ENCODE data around the gene GREM2. TPM values are rescaled to one million over a fixed set of nuclear protein-coding genes. Genes with fewer than 3 reads are reported as not detected.

Gene GREM2
- total and polyA plus RNA-seq, 2 donors (not counting 1 experiment from before 2014, with no cell fraction given), result not detected

DNA sequence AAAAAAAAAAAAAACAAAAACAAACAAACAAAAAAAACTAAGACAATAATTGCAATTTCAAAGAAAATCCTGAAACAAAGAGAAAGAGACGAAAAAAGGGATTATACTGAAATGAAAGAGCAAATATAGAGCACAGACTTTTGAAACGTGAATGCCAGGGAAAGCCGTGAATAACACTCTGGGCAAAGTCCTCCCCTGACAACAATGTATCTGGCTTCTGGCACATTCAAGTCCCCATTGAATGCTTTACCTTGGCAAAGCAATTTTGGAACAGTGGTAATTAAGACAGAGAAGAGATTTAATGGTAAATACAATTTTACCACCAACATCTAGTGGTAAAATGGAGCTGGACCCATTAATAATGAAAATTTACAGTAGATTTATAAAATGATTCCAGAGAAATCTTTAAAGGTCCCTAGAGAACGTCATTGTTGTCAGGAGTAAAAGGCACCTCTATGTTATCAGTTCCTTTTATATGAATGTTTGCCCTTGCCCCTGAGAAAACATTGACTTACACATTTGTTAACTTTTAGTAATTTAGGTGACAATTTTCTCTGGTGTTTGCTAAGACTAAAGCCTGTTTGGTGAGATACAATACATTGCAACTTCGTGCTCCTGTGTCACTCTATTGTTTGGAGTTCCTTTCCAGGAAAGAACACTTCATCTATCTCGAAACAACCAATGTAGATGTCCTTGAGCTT lies 89.7 kb downstream of the GREM2 start:
- ATAC-seq (ENCODE audit: low read depth) (no peak), DNase-seq (no peak)
- no peak for TF ChIP-seq EZH2 (IDR thresholded peaks at IDR 0.05; ENCODE audit: borderline replicate concordance, insufficient read depth, low read depth, low read length, poor library complexity, severe bottlenecking)
- TF ChIP-seq, protein P1, sequence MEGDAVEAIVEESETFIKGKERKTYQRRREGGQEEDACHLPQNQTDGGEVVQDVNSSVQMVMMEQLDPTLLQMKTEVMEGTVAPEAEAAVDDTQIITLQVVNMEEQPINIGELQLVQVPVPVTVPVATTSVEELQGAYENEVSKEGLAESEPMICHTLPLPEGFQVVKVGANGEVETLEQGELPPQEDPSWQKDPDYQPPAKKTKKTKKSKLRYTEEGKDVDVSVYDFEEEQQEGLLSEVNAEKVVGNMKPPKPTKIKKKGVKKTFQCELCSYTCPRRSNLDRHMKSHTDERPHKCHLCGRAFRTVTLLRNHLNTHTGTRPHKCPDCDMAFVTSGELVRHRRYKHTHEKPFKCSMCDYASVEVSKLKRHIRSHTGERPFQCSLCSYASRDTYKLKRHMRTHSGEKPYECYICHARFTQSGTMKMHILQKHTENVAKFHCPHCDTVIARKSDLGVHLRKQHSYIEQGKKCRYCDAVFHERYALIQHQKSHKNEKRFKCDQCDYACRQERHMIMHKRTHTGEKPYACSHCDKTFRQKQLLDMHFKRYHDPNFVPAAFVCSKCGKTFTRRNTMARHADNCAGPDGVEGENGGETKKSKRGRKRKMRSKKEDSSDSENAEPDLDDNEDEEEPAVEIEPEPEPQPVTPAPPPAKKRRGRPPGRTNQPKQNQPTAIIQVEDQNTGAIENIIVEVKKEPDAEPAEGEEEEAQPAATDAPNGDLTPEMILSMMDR (IDR thresholded peaks at IDR 0.05), result no peak
- Histone ChIP-seq H3K27me3 (replicated peaks in 1 of 4; ENCODE audit: control extremely low read depth in 1 of 4, control insufficient read depth in 3 of 4, insufficient read depth in 4 of 4, low read length in 3 of 4) (no peaks in the 10 kb centered on the region), H3K4me3 (ENCODE audit: control extremely low read depth in 1 of 5, extremely low read depth in 1 of 5, insufficient read depth in 1 of 5, low read depth in 2 of 5, low read length in 4 of 5) (no peak overlapping the region), H3K9me3 (ENCODE audit: control extremely low read depth in 1 of 3, control insufficient read depth in 2 of 3, insufficient read depth in 1 of 3, low read length in 2 of 3) (peaks cover 0 to 6% (median 0%) of the 10 kb centered on the region in 3 donors), H4K20me1 (ENCODE audit: control insufficient read depth, insufficient read depth, low read length, poor library complexity, severe bottlenecking) (no peaks in the 10 kb centered on the region), H3K4me2 (replicated peaks; ENCODE audit: low read depth, low read length, poor library complexity, severe bottlenecking) (no peak overlapping the region), H3K79me2 (ENCODE audit: control insufficient read depth, insufficient read depth, low read length) (no peaks in the 10 kb centered on the region), H3K4me1 (ENCODE audit: control insufficient read depth in 2 of 2, insufficient read depth in 2 of 2, low read length in 2 of 2) (no peaks in the 10 kb centered on the region), H3K36me3 (replicated peaks in 1 of 2; ENCODE audit: control extremely low read depth in 1 of 2, control insufficient read depth in 1 of 2, extremely low read depth in 1 of 2, insufficient read depth in 2 of 2, low read length in 1 of 2) (no peaks in the 10 kb centered on the region), H3K27ac (ENCODE audit: low read length in 2 of 2) (no peak overlapping the region), H2AFZ (ENCODE audit: insufficient read depth, low read depth, low read length, poor library complexity, severe bottlenecking) (no peak overlapping the region), H3K9ac (ENCODE audit: low read length) (no peak overlapping the region)
- WGBS (ENCODE audit: insufficient coverage), result 100% methylated on average over 1 of the region's 6 CpGs
- Mint-ChIP-seq H3K27ac (no peak overlapping the region), H3K4me1 (no peaks in the 10 kb centered on the region), H3K4me3 (no peak overlapping the region), H3K9me3 (ENCODE audit: insufficient read depth) (no peaks in the 10 kb centered on the region), H3K27me3 (no peaks in the 10 kb centered on the region)
- ChIA-PET CTCF (no interaction called here), POLR2A (no interaction called here)
- intact Hi-C loops (cut with micrococcal nuclease), result no loop called here

DNA sequence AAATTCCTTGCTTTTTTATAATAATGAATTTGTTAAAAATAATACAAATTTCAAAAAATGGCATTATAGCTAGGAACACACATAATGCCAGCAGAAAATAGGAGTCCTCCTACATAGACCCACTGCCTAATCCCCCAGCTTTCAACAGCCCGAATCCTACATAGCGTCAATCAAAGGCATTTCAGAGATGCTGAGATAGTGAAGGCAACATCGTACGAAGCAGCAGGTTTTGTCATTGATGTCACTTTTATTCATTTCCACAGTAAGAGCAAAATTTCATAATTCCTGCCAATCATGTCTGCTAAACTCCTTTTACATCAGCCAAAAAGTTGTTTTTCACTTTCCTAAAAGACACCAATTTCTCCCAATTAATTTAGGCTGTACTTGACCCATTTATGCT lies 94.1 kb downstream of the GREM2 start:
- H2AFZ ChIP-seq (ENCODE audit: insufficient read depth, low read depth, low read length, poor library complexity, severe bottlenecking), result no peak overlapping the region
- no peaks in the 10 kb centered on the region for H3K9me3 Mint-ChIP-seq (ENCODE audit: insufficient read depth)
- no peak overlapping the region for H3K9ac ChIP-seq (ENCODE audit: low read length)
- peaks cover 0 to 4% (median 0%) of the 10 kb centered on the region in 3 donors for H3K9me3 ChIP-seq (ENCODE audit: control extremely low read depth in 1 of 3, control insufficient read depth in 2 of 3, insufficient read depth in 1 of 3, low read length in 2 of 3)
- DNase-seq (no peak), ATAC-seq (ENCODE audit: low read depth) (no peak)
- no peaks in the 10 kb centered on the region for H3K4me1 ChIP-seq (ENCODE audit: control insufficient read depth in 2 of 2, insufficient read depth in 2 of 2, low read length in 2 of 2)
- H4K20me1 ChIP-seq (ENCODE audit: control insufficient read depth, insufficient read depth, low read length, poor library complexity, severe bottlenecking), result no peaks in the 10 kb centered on the region
- intact Hi-C loops (cut with micrococcal nuclease), result no loop called here
- CTCF ChIA-PET, result no interaction called here
- no peaks in the 10 kb centered on the region for H3K27me3 Mint-ChIP-seq
- H3K36me3 ChIP-seq (replicated peaks in 1 of 2; ENCODE audit: control extremely low read depth in 1 of 2, control insufficient read depth in 1 of 2, extremely low read depth in 1 of 2, insufficient read depth in 2 of 2, low read length in 1 of 2), result no peaks in the 10 kb centered on the region
- H3K79me2 ChIP-seq (ENCODE audit: control insufficient read depth, insufficient read depth, low read length), result no peaks in the 10 kb centered on the region
- H3K4me3 Mint-ChIP-seq, result no peak overlapping the region
- POLR2A ChIA-PET, result no interaction called here
- TF ChIP-seq, protein P1 (IDR thresholded peaks at IDR 0.05), result no peak
- TF ChIP-seq EZH2 (IDR thresholded peaks at IDR 0.05; ENCODE audit: borderline replicate concordance, insufficient read depth, low read depth, low read length, poor library complexity, severe bottlenecking), result no peak
- H3K4me2 ChIP-seq (replicated peaks; ENCODE audit: low read depth, low read length, poor library complexity, severe bottlenecking), result no peak overlapping the region
- H3K4me3 ChIP-seq (ENCODE audit: control extremely low read depth in 1 of 5, extremely low read depth in 1 of 5, insufficient read depth in 1 of 5, low read depth in 2 of 5, low read length in 4 of 5), result no peak overlapping the region
- H3K4me1 Mint-ChIP-seq, result no peaks in the 10 kb centered on the region
- no peaks in the 10 kb centered on the region for H3K27me3 ChIP-seq (replicated peaks in 1 of 4; ENCODE audit: control extremely low read depth in 1 of 4, control insufficient read depth in 3 of 4, insufficient read depth in 4 of 4, low read length in 3 of 4)
- 95% methylated on average over 4 of the region's 4 CpGs for WGBS (ENCODE audit: insufficient coverage)
- H3K27ac Mint-ChIP-seq, result no peak overlapping the region
- no peak overlapping the region for H3K27ac ChIP-seq (ENCODE audit: low read length in 2 of 2)
